HG02759 (cell line): ENCODE results near the gene PIGM.

Experiments used
- ATAC-seq: cut with Tn5 transposase; IDR thresholded peaks from one replicate; pipeline ENCODE4 v1.9.1; 2021; ENCODE audit warnings: mild to moderate bottlenecking, moderate library complexity; ENCODE audit not compliant: unreplicated experiment

The PIGM gene

GRCh38 chr1:159991513-159991912, 40.3 kb downstream of the PIGM start:
- no peak for ATAC-seq

GRCh38 chr1:159990005-159990404, 41.8 kb downstream of the PIGM start:
- no peak for ATAC-seq

GRCh38 chr1:159989581-159989980, 42.2 kb downstream of the PIGM start:
- ATAC-seq, result no peak

- no peak for ATAC-seq
Observed at GRCh38 chr1:159988006-159988405, 43.8 kb downstream of the PIGM start.

- ATAC-seq, result no peak
Observed at GRCh38 chr1:159987186-159987585, 44.6 kb downstream of the PIGM start.

GRCh38 chr1:159986531-159986930, 45.3 kb downstream of the PIGM start:
- ATAC-seq, result no peak

- no peak for ATAC-seq
Observed at GRCh38 chr1:159986093-159986492, 45.7 kb downstream of the PIGM start.

GRCh38 chr1:159985473-159985872, 46.3 kb downstream of the PIGM start:
- ATAC-seq, result no peak

- no peak for ATAC-seq
Observed at GRCh38 chr1:159983681-159984080, 48.1 kb downstream of the PIGM start.

- no peak for ATAC-seq
Observed at GRCh38 chr1:159982280-159982679, 49.5 kb downstream of the PIGM start.

- ATAC-seq, result no peak
Observed at GRCh38 chr1:159981351-159982055, 50.3 kb downstream of the PIGM start.

GRCh38 chr1:159980786-159981185, 51.0 kb downstream of the PIGM start:
- no peak for ATAC-seq

GRCh38 chr1:159980076-159980475, 51.7 kb downstream of the PIGM start:
- ATAC-seq, result no peak

- no peak for ATAC-seq
Observed at GRCh38 chr1:159979257-159979656, 52.5 kb downstream of the PIGM start.

- no peak for ATAC-seq
Observed at GRCh38 chr1:159978107-159978398, 53.7 kb downstream of the PIGM start.

- no peak for ATAC-seq
Observed at GRCh38 chr1:159977364-159978106, 54.3 kb downstream of the PIGM start.
